KBM-7 (cell line): ENCODE results near the gene ZFHX2.

Experiments
- DNase-seq: peaks from one replicate; pipeline ENCODE4 v3.0.0-alpha.2; 2015
- in situ Hi-C: fragments of 300-500 bp; cut with MboI; formaldehyde crosslinking; loops from 2 replicates; pipeline ENCODE4 v1.14.3; 2020; ENCODE audit warnings: low sequenced_read_pairs, low pct_unique_long_range_greater_than_20kb, mixed read lengths

ZFHX2 gene

DNA sequence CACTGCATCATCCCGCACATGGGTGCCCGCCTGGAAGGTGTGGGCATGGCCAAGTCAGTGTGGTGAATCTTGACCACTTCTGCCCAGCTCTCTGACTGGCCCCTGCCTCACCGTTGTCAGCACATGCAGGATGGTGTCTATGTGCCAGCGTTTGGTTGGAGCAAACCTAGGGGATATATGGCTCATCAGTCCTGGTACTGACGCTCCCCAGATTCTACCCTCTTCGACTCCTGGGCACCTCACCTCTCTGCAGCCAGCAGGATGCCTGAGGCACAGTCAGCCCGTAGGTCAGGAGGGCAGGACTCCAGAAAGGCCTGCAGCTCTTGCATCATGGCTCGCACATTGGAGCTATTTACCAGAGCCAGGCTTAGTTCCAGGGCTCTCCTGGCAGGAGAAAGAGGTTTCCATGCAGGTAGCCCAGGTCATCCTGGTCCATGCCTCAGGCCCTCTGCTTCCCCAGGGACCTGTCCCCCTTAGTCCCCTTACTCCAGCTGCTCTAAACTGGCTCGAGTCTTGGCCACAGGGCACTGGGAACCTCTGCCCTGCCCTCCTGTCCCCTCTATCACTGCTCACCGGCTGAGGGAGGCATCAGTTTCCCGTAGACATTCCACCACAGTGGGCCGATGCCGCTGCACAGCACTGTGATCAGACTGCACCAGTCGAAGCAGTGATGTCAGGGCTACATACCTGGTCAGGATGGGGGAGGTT is 12.1 kb upstream of the ZFHX2 start:
- no peak for DNase-seq
- in situ Hi-C loops: loop anchor here (10.0 kb wide), 1 partner anchor 89 kb away; no protein-coding TSS in a partner anchor

DNA sequence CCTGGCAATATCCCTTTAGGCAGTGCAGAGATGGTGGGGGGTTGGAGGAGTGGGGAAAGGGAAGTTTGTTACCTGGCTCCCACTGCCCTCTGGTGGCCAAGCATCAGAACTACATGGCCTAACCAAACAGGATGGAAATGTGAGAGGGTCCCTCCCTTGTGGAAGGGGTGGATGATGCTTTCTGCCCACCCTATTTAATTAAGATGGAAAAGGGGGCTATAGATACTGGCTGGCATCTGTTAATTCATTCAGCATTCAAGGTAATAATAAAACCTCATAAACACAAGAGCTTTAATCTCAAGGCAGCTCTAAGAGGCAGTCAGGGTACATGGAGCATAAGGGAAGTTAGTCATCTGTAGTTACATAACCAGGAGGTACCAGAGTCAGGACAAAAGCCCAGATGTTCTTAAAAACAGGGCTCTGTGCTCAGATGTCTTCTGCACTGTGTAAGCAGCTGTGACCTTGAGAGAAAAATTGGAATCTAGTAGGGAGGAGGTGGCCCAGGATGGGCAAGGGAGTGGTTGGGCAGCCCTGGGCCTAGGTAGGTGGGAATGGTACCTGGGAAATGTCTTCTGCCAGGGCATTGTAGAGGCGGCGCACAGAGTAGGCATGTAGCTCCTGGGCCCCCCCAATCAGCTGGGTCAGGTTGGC is 11.4 kb upstream of the ZFHX2 start:
- in situ Hi-C loops: loop anchor here (10.0 kb wide), 1 partner anchor 88 kb away; no protein-coding TSS in a partner anchor
- peak; percentile 70 for DNase-seq

DNA sequence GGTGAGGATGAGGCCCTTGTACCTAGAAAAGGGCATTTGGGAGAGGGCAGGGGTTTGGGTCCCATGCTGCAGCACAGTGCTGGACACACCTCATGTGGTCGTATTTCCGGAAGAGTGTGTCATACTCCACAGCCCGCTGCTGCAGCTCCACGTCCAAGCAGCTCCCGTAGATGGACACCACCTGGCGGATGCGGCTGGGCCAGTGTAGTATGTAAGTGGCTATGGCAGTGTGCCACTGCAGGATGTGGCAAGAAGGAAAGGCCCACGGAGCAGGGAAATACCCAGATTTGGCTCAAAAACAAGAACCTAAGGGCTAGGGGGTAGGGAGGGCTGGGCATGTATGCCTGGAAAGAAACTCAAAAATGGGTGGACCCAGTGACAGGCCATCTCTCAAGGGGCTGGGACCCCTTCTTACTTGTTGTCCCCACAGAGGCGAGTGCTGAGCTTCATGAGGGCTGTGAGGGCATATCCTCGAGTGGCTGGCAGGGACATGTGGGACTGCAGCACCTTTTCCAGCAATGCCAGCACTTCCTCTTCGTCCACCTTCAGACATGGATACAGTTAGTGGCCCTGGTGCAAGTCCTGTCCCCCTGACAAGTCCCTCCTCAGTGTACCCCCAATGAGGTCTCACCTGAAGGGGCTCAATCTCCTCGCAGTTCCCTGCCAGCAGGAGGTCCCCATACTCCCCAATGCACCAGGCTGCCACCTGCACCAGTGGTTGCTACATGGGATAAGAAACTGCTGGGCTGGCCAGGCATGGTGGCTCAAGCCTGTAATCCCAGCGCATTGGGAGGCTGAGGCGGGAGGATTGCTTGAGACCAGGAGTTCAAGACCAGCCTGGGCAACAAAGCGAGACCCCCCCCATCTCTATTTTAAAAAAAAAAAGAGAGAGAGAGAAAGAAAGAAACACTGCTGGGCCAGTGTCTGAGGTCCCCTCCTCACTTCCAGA is 10.6 kb upstream of the ZFHX2 start:
- in situ Hi-C loops: loop anchor here (10.0 kb wide), 1 partner anchor 87 kb away; no protein-coding TSS in a partner anchor

DNA sequence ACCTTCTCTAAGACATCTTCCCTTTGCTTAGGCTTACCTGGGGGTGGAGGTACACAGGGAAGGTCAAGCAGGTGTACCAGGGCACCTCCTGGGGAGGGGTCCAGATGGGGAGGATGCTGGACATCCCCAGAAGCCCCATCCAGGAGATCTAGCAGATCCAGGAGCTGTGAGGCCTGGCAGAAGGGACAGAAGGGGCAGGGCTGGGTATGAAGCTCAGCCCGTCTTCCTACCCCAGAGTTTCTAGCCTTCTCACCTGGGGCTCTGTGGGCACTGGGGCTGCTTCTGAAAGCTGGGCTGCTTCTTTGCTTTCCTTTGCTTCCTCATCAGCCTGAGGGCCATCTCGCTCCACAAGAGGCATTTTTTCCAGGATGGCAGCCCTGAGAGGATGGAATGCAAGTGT is 9.7 kb upstream of the ZFHX2 start:
- in situ Hi-C loops: loop anchor here (10.0 kb wide), 1 partner anchor 86 kb away; no protein-coding TSS in a partner anchor
- no peak for DNase-seq

More for the DNA sequence above, 10.6 kb upstream of the ZFHX2 start:
- no peak for DNase-seq

DNA sequence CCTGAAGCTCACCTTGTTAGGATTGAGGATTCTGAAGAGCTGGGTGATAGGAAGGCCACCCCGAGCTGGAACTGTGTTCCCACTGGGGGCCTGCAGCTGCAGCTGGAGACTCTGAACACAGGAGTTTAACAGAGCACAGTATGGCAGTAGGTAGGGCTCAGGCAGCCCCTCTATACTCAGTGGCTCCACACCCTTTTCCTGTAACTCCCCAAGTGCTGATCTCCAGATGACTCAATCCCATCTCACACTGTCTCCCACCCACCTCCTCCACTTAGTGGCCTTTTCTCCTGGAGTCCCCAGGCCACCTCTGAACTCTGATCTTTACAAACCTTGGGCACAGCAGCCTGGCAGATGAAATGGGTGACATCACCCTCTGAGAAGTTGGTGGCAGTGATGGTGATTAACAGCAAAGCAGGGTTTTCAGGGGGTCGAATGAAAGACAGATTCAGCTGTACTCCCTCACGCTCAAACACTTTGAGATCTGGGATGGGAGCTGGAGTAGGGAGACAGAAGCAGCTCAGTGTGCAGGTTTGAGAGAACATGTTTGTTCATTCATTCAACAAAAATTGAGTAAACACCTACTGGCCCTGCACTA is 8.5 kb upstream of the ZFHX2 start:
- in situ Hi-C loops: loop anchor here (10.0 kb wide), 1 partner anchor 85 kb away; no protein-coding TSS in a partner anchor
- DNase-seq: no peak

DNA sequence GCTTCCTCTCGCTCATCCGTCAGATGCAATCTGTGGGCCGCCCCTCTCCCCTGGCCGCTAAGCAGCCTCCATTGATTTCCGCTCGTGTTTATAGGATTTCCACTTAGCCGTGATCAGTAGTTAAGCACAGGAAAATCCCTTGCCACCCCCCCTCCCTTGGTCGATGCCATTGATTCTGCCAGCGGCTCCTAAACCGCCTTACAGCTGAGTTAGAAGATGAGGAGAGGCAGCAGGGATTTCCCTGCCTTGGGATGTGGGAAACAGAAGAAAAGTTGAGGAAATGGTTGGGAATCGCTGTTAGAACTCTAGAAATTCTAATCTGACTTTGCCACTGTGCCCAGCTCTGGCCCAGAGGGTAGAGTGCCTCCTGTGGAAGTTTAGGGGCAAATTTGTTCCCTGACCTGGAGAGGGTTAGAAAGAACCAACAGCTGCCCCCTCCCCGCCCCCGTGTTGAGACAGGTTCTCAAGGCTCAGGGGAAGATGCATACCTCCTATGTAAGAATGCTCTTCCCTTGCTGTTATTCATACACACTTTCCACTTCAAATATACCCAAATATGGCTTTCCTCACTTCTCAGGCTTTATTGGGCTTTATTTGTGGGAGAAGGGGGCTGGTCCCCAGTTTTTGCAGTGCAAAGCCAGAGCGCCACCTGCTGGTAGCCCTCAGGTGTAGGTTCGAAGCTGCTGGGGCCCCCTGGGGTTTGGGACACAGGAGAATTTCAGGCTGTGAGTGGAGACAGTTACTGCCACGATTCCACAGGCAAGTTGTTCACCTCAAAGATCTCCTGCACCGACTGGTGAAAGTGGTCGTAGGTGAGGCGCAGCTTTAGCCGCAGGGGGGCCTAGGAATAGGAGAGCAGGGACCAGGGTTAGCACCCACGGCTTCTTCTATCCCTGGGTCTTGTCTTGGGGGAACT is 7.7 kb upstream of the ZFHX2 start:
- in situ Hi-C loops: no loop called here
- peak; percentile 66 for DNase-seq

DNA sequence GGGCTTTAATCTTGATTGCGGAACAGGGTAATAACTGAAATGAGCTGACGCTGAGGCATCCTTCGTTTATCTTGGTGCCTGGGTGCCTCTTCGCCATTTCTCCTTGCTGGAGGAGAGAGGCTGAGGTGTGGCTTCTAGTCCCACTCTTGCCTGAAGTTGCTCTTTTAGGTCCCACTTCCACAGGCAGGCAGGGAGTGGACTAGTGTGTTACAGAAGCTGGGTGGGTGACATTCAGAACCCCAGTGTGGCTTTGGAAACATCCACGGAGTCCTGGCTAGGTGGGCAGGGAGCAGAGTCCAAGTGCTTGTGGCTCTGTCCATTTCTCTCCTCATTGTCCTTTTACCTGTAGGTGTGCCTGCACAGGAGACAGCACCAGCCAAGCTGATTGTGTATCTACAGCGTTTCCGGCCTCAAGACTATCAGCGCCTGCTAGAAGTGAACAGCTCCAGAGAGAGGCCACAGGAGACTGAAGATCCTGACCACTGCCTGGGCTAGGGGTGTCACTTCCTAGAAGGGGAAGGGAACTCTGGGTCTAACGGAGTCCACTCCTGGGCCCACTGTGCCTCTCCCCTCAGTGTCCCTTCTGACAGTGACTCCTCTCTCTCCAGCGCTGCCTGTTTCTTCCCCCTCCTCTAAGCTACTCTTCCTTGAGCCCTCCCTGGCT is 6.9 kb upstream of the ZFHX2 start:
- in situ Hi-C loops: no loop called here
- no peak for DNase-seq

DNA sequence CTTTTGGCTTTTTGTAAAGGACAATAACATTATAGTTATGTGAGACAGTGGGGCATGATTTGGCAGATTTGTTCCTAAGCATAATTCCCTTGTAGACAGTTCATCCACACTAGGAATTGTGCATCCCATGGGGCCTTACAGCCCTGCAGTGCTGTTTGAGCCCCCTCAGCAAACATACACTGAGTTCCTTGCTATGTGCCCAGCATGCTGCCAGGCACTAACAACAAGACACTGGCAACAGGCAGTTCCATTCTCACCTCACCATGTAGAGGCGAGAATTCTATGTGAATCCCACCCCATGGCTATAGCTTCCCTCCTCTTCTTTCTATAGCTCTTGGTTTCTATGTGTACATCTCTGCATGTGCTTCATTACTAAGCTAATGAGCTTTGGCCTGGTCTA is 6.4 kb upstream of the ZFHX2 start:
- in situ Hi-C loops: no loop called here

DNA sequence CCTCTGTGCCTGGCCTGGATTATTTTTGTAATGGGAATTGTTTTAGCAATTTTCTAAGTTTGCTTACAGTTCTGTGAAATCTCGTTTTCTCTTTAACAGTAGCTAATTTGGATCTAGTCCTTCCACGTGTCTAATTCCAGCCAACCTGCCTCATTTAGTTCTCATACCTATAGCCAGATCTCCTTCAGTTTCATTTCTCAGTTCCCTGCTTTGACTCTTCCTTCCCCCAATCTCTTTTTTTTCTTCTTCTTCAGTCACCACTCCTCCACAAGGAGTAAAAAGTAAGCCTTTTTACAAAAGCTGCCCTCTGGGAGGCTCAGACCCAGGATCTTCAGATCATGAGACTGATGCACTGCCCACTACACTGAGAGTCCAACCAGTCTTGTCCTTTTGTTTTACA is 6.0 kb upstream of the ZFHX2 start:
- in situ Hi-C loops: no loop called here

More for the DNA sequence above, 6.4 kb upstream of the ZFHX2 start:
- DNase-seq: no peak

DNA sequence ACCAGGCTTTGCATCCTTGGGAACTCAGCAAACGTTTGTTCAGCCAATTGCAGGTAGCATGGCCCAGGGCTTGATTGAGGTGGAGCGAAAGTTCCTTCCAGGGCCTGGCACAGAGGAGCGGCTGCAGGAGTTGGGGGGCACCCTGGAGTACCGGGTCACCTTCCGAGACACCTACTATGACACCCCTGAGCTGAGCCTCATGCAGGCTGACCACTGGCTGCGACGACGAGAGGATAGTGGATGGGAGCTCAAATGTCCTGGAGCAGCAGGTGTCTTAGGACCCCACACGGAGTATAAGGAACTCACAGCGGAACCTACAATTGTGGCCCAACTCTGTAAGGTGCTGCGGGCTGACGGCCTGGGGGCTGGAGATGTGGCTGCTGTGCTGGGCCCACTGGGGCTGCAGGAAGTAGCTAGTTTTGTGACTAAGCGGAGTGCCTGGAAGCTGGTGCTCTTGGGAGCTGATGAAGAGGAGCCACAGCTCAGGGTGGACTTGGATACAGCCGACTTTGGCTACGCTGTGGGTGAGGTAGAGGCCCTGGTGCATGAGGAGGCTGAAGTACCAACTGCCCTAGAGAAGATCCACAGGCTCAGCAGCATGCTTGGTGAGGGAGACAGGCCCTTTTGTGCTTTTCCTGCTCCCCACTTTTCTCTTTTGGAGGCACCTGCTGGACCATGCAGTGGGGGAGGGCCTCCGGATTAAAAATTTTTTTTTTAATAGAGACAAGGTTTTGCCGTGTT is 5.3 kb upstream of the ZFHX2 start:
- in situ Hi-C loops: no loop called here
- DNase-seq: peak; percentile 28

More for the DNA sequence above, 6.0 kb upstream of the ZFHX2 start:
- no peak for DNase-seq

DNA sequence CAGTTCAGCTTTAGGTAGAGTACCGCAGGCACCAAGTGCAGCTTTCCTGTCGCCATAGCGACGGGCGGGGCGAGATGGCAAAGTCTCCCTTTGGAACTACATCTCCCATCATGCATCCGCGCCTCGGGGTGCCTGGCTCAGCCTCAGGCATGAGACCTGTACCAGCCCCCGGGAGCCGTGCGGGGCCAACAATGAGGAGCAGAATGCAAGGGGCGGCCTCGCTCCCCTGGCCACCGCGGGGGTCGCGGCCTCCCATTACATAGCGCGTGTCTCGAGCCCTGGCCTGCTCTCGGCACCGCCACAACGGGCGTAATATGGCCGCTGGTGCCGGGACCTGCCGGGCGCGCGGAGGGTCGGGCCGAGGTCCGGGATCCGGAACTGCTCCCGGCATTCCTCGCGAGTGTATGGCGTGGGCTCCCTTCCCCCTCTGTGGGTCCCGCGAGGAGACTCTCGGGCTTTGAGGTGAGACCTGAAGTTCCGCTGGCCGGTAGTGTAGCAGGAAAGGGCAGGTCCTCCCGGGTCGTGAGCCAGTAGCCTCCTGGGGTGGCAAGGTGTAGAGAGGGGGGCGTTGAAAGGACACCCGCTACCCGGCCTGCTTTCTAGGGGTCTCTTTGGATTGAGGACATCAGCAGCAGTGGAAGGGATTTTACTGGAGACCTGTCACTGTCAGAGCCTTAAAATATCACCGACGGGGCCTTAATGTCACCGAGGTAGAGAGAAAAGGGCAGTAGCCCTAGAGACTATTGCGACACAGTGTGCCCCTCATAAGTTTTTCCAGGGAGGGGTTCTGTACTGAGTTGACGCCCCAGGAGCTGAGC is 4.5 kb upstream of the ZFHX2 start, which contains the start of gene THTPA:
TSS of gene THTPA (plus strand) at position 390 of the 818 bp plus-strand sequence. CDS start 487 bp downstream, outside the sequence.
- in situ Hi-C loops: no loop called here

DNA sequence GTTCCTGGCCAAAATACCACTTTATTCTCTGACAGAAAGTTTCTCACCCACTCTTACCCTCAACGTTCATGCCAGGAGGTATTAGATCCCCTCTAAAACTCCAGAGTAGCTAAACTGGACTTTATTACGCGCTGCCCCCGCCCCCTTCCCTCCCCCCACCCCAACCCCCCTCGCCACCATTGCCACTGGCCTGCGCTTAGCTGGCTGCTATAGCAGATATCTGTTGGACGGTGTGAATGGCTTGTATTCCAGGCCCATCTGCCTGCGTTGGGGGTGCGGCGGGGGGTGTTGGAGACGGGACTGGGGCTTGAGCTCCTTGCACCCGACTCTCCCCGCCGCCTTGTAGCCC is 3.9 kb upstream of the ZFHX2 start:
- DNase-seq: no peak
- in situ Hi-C loops: no loop called here

More for the DNA sequence above, 4.5 kb upstream of the ZFHX2 start, which contains the start of gene THTPA:
- DNase-seq: peak; percentile 92

DNA sequence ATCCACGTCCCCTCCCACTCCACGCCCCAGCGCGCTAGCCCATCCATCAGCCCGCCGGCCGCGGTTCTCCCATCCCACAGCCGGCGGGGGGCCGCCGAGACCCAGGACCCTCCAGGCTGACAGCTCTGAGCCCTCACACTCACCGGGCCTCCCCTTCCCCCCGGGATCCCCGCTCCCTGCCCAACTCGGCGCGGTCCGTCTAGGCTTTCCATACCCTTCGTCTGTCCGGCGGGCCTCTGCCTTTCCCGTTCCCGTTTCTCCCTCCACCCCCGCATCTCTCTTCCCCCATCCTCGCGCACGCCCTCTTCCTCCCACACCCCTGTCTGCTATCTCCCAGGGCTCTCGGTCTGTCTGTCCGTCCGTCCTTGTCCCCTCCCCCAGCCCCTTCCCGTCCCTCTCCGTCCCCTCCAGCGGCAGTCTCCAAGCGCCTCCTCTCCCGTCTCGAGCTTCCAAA is 726 bp downstream of the ZFHX2 start:
- in situ Hi-C loops: no loop called here
- no peak for DNase-seq

DNA sequence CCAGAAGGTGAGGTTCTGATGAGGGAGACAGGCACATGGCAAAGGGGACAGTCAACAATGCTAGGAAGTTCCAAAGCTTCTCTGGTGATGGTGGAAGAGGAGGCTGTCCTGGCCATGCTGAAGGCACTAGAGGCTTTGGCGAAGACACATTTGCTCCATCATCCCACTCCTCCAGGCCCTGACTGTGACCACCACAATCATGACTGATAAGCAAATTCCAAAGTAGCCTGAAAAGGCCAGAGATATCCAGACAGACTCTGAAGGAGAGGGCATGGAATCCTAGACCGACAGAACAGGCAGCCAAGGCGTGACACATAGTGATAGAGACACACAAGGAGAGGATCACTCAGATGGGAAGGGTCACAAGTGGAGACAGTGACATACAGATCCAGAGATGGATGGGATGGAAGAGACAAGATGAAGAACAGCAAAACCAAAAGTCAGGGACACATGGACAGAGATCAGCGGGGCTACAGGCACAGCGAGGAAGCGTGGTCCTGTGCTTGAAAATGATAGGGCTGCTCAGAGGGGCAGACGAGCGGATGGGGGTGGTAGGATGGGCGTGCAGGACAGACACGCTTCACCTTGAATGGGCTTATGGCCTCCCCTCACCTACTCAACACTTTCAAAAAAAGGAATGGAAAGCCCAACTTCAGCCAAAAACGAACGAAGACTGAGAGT is 1.3 kb downstream of the ZFHX2 start:
- in situ Hi-C loops: no loop called here

More for the DNA sequence above, 1.3 kb downstream of the ZFHX2 start:
- DNase-seq: no peak
